GM23338 (cell line): Measurements from ENCODE around the gene DARS2. TPM values are rescaled to one million over a fixed set of nuclear protein-coding genes. Genes with fewer than 3 reads are reported as not detected.

ENCODE experiments used
- ATAC-seq: fragments of 200-7000 bp; cut with Tn5 transposase; 3 replicates; pipeline ENCODE4 v1.9.1; 2020
- DNase-seq: peaks from one replicate; pipeline ENCODE4 v3.0.0-alpha.2; 2015; ENCODE audit warnings: low spot score
- H2AFZ ChIP-seq: fragments of 200-600 bp; sonication (generic); 2 replicates; pipeline ENCODE4 v1.8.0; 2016; ENCODE audit warnings: antibody characterized with exemption, mild to moderate bottlenecking, moderate library complexity
- H3F3A ChIP-seq: fragments of 200-600 bp; sonication (generic); replicated peaks from 2 replicates; pipeline ENCODE4 v1.8.0; 2017; ENCODE audit warnings: antibody characterized with exemption, mixed run types, low read depth
- H3K27ac ChIP-seq: fragments of 200-600 bp; sonication (generic); 2 replicates; pipeline ENCODE4 v1.6.1; 2016; ENCODE audit warnings: low read depth
- H3K27me3 ChIP-seq: fragments of 200-600 bp; sonication (generic); 2 replicates; pipeline ENCODE4 v1.8.0; 2016; ENCODE audit warnings: mild to moderate bottlenecking, mixed run types, moderate library complexity; ENCODE audit not compliant: insufficient read depth
- H3K36me3 ChIP-seq: fragments of 200-600 bp; sonication (generic); 2 replicates; pipeline ENCODE4 v1.8.0; 2016; ENCODE audit warnings: mild to moderate bottlenecking; ENCODE audit not compliant: insufficient read depth
- H3K4me1 ChIP-seq: fragments of 200-600 bp; sonication (generic); 2 replicates; pipeline ENCODE4 v1.8.0; 2016; ENCODE audit warnings: mild to moderate bottlenecking, moderate library complexity; ENCODE audit not compliant: insufficient read depth
- H3K4me2 ChIP-seq: fragments of 200-600 bp; sonication (generic); 2 replicates; pipeline ENCODE4 v1.7.1; 2017; ENCODE audit warnings: mixed run types
- H3K4me3 ChIP-seq: fragments of 200-600 bp; sonication (generic); 2 replicates; pipeline ENCODE4 v1.6.1; 2016; ENCODE audit warnings: mixed run types
- H3K79me2 ChIP-seq: fragments of 200-600 bp; sonication (generic); replicated peaks from 2 replicates; pipeline ENCODE4 v1.8.0; 2017; ENCODE audit warnings: mild to moderate bottlenecking; ENCODE audit not compliant: insufficient read depth
- H3K9me2 ChIP-seq: fragments of 200-600 bp; sonication (generic); 2 replicates; pipeline ENCODE4 v1.8.0; 2017; ENCODE audit not compliant: insufficient read depth
- H4K20me1 ChIP-seq: fragments of 200-600 bp; sonication (generic); replicated peaks from 2 replicates; pipeline ENCODE4 v1.8.0; 2017; ENCODE audit warnings: mild to moderate bottlenecking; ENCODE audit not compliant: insufficient read depth
- H3K27ac Mint-ChIP-seq: 2 replicates; pipeline ENCODE4 v1.8.0; 2020; ENCODE audit warnings: inconsistent platforms, mild to moderate bottlenecking, moderate library complexity, mixed read lengths
- H3K27me3 Mint-ChIP-seq: 3 replicates; pipeline ENCODE4 v1.8.0; 2022; ENCODE audit warnings: low read depth, mild to moderate bottlenecking, moderate library complexity, mixed read lengths, inconsistent platforms; ENCODE audit not compliant: insufficient read depth, poor library complexity
- H3K36me3 Mint-ChIP-seq: 3 replicates; pipeline ENCODE4 v1.8.0; 2021; ENCODE audit warnings: low read depth, mild to moderate bottlenecking, inconsistent platforms, moderate library complexity, mixed read lengths
- H3K4me1 Mint-ChIP-seq: 3 replicates; pipeline ENCODE4 v1.8.0; 2020; ENCODE audit warnings: mild to moderate bottlenecking, inconsistent platforms, mixed read lengths
- H3K4me3 Mint-ChIP-seq: 3 replicates; pipeline ENCODE4 v1.8.0; 2021; ENCODE audit warnings: moderate library complexity, mild to moderate bottlenecking, inconsistent platforms, mixed read lengths
- H3K9me3 Mint-ChIP-seq: 3 replicates; pipeline ENCODE4 v1.8.0; 2020; ENCODE audit warnings: moderate library complexity, mild to moderate bottlenecking, inconsistent platforms, mixed read lengths
- CREB1 ChIP-seq: fragments of 250-450 bp; sonication (Bioruptor Pico); IDR thresholded peaks from 2 replicates; pipeline ENCODE4 v1.5.0; 2020; ENCODE audit warnings: low read depth, mild to moderate bottlenecking, moderate library complexity
- CTCF ChIP-seq, 2 experiments: fragments of 200-600 bp in 1 of 2; sonication (generic) in 1 of 2; conservative IDR thresholded peaks; 2 replicates each; pipeline versions ENCODE4 v1.5.1 to v1.6.1; 2016 to 2017; ENCODE audit warnings: antibody characterized with exemption in 2 of 2, low read depth in 2 of 2, mild to moderate bottlenecking in 2 of 2, moderate library complexity in 1 of 2
- ETS1 ChIP-seq: IDR thresholded peaks from 2 replicates; pipeline ENCODE4 v1.6.1; 2016; ENCODE audit warnings: antibody characterized with exemption
- EZH2 ChIP-seq: fragments of 200-600 bp; sonication (generic); IDR thresholded peaks from one replicate; pipeline ENCODE4 v1.8.0; 2017; ENCODE audit warnings: antibody characterized with exemption, mild to moderate bottlenecking, low read depth; ENCODE audit not compliant: unreplicated experiment
- JUNB ChIP-seq: IDR thresholded peaks from one replicate; pipeline ENCODE4 v1.6.1; 2016; ENCODE audit warnings: antibody characterized with exemption; ENCODE audit not compliant: unreplicated experiment
- NANOG ChIP-seq: IDR thresholded peaks from 2 replicates; pipeline ENCODE4 v1.6.1; 2016; ENCODE audit warnings: antibody characterized with exemption, borderline replicate concordance
- POLR2AphosphoS5 ChIP-seq: IDR thresholded peaks from 2 replicates; pipeline ENCODE4 v1.6.1; 2016; ENCODE audit warnings: antibody characterized with exemption, low read depth
- STAT1 ChIP-seq: IDR thresholded peaks from one replicate; pipeline ENCODE4 v1.6.1; 2016; ENCODE audit warnings: antibody characterized with exemption; ENCODE audit not compliant: unreplicated experiment
- ZNF114 ChIP-seq: fragments of 250-450 bp; sonication (Bioruptor Pico); IDR thresholded peaks from 2 replicates; pipeline ENCODE4 v1.5.0; 2020; ENCODE audit warnings: mild to moderate bottlenecking, moderate library complexity
- ZNF331 ChIP-seq: fragments of 250-450 bp; sonication (Bioruptor Pico); IDR thresholded peaks from 2 replicates; pipeline ENCODE4 v1.5.0; 2020; ENCODE audit warnings: low read depth, mild to moderate bottlenecking, moderate library complexity
- polyA plus RNA-seq: library from polyadenylated mRNA; unstranded; fragments of >200 nt; fragmentation: Nextera tagmentation; extraction: Ambion mirVana; gene quantifications from 2 replicates; pipeline ENCODE4 v1.2.1, GENCODE V29; 2016
- total RNA-seq: library from RNA; depleted of rRNA; stranded (reverse); fragments of >200 nt; shearing (Covaris generic); gene quantifications from 2 replicates; pipeline ENCODE4 v1.2.3, GENCODE V29; 2014

DARS2 gene
- total and polyA plus RNA-seq, 2 experiments from 2014 or later: 18.1 to 41.1 TPM

GRCh38 chr1:173867141-173867752, 42.8 kb downstream of the DARS2 start:
- Histone ChIP-seq H3K9me2 (no peaks in the 10 kb centered on the region), H3K4me3 (peak overlapping the region; percentile 90), H3K4me2 (peak overlapping the region; percentile 87), H3F3A (peaks cover 59% of the 10 kb centered on the region), H4K20me1 (peaks cover 16% of the 10 kb centered on the region), H3K4me1 (peaks cover 35% of the 10 kb centered on the region), H3K79me2 (peaks cover 61% of the 10 kb centered on the region), H3K27me3 (no peaks in the 10 kb centered on the region), H3K27ac (peak overlapping the region; percentile 96), H2AFZ (no peak overlapping the region), H3K36me3 (peaks cover 42% of the 10 kb centered on the region)
- H3K36me3 Mint-ChIP-seq: peaks cover 71% of the 10 kb centered on the region
- peaks cover 48% of the 10 kb centered on the region for H3K27me3 Mint-ChIP-seq
- TF ChIP-seq POLR2AphosphoS5 (no peak), JUNB (no peak), CREB1 (CRISPR knock-in tag) (no peak), NANOG (no peak), STAT1 (no peak), ETS1 (no peak), EZH2 (no peak)
- peak overlapping the region; percentile 100 for H3K4me3 Mint-ChIP-seq
- peaks cover 13% of the 10 kb centered on the region; the same call in 2 of the 3 replicates for H3K9me3 Mint-ChIP-seq
- no peak for DNase-seq
- H3K4me1 Mint-ChIP-seq: peaks cover 41% of the 10 kb centered on the region
- H3K27ac Mint-ChIP-seq: peak overlapping the region; percentile 100
- no peak for ATAC-seq

GRCh38 chr1:173867753-173868265, 43.3 kb downstream of the DARS2 start, which contains the start of gene GAS5:
Gene GAS5 (minus strand): TSS chr1:173867989.
- H3K4me2 ChIP-seq: peak within 1 kb of the TSS; percentile 97
- TF ChIP-seq CREB1 (CRISPR knock-in tag) (peak; percentile 100), POLR2AphosphoS5 (peak; percentile 100), NANOG (no peak), ZNF331 (CRISPR knock-in tag) (no peak), JUNB (no peak), ZNF114 (CRISPR knock-in tag) (peak; percentile 83; the same call in 1 of the 2 replicates), STAT1 (no peak), ETS1 (no peak), CTCF (conservative IDR thresholded peaks at IDR 0.05; ENCODE audit: low read depth in 2 of 2) (no peak), EZH2 (no peak)
- peaks cover 43% of the 10 kb centered on the region for H3K4me1 Mint-ChIP-seq
- H3K27ac Mint-ChIP-seq: peak within 1 kb of the TSS; percentile 100
- H3K36me3 ChIP-seq: peaks cover 42% of the 10 kb centered on the region
- peaks cover 42% of the 10 kb centered on the region for H3K27me3 Mint-ChIP-seq
- H3K27me3 ChIP-seq: no peaks in the 10 kb centered on the region
- peaks cover 67% of the 10 kb centered on the region for H3K79me2 ChIP-seq
- H3K27ac ChIP-seq: peak within 1 kb of the TSS; percentile 98
- peaks cover 13% of the 10 kb centered on the region; the same call in 2 of the 3 replicates for H3K9me3 Mint-ChIP-seq
- H3K36me3 Mint-ChIP-seq: peaks cover 68% of the 10 kb centered on the region
- peak within 1 kb of the TSS; percentile 90 for H3K4me3 ChIP-seq
- no peaks in the 10 kb centered on the region for H3K9me2 ChIP-seq
- peaks cover 56% of the 10 kb centered on the region for H3F3A ChIP-seq
- DNase-seq (peak; percentile 100), ATAC-seq (peak; percentile 81)
- peaks cover 16% of the 10 kb centered on the region for H4K20me1 ChIP-seq
- H3K4me1 ChIP-seq: peaks cover 35% of the 10 kb centered on the region
- peak within 1 kb of the TSS; percentile 92 for H2AFZ ChIP-seq
- H3K4me3 Mint-ChIP-seq: peak within 1 kb of the TSS; percentile 100
